DND-41 (cell line): Measurements from ENCODE around the gene AATF.

Experiments
- ATAC-seq: fragments of 200-7000 bp; cut with Tn5 transposase; 3 replicates; pipeline ENCODE4 v1.9.1; 2021; ENCODE audit warnings: low read depth; ENCODE audit not compliant: insufficient read depth
- DNase-seq: peaks from one replicate; pipeline ENCODE4 v3.0.0-alpha.2; 2020
- H2AFZ ChIP-seq: 2 replicates; pipeline ENCODE4 v1.6.0; 2012; ENCODE audit warnings: low read depth, low read length
- H3K27ac ChIP-seq: 2 replicates; pipeline ENCODE4 v1.5.1; 2012; ENCODE audit warnings: low read length, inconsistent platforms
- H3K27me3 ChIP-seq: fragments of 200-600 bp; sonication (generic); 2 replicates; pipeline ENCODE4 v1.6.0; 2012; ENCODE audit warnings: low read length, mild to moderate bottlenecking, inconsistent platforms; ENCODE audit not compliant: insufficient read depth, poor library complexity
- H3K36me3 ChIP-seq: 2 replicates; pipeline ENCODE4 v1.5.1; 2012; ENCODE audit warnings: low read length, inconsistent platforms; ENCODE audit not compliant: insufficient read depth
- H3K4me1 ChIP-seq: 2 replicates; pipeline ENCODE4 v1.5.1; 2012; ENCODE audit warnings: mild to moderate bottlenecking, low read length; ENCODE audit not compliant: insufficient read depth
- H3K4me2 ChIP-seq: 2 replicates; pipeline ENCODE4 v1.6.0; 2012; ENCODE audit warnings: mild to moderate bottlenecking, moderate library complexity, low read length, inconsistent platforms; ENCODE audit not compliant: insufficient read depth
- H3K4me3 ChIP-seq, 2 experiments: fragments of 200-600 bp in 1 of 2; shearing (Covaris generic) in 1 of 2; 2 replicates each; pipeline ENCODE4 v1.5.1; 2012 to 2016; ENCODE audit warnings: inconsistent platforms in 2 of 2, low read length in 2 of 2, mild to moderate bottlenecking in 2 of 2, low read depth in 1 of 2, moderate library complexity in 1 of 2
- H3K79me2 ChIP-seq: 2 replicates; pipeline ENCODE4 v1.6.0; 2012; ENCODE audit warnings: low read length, inconsistent platforms; ENCODE audit not compliant: insufficient read depth
- H3K9ac ChIP-seq: 2 replicates; pipeline ENCODE4 v1.6.0; 2012; ENCODE audit warnings: low read depth, mild to moderate bottlenecking, inconsistent platforms, low read length, moderate library complexity
- H3K9me3 ChIP-seq: 2 replicates; pipeline ENCODE4 v1.5.1; 2012; ENCODE audit warnings: low read length, moderate library complexity, mild to moderate bottlenecking, inconsistent platforms; ENCODE audit not compliant: insufficient read depth, severe bottlenecking
- H4K20me1 ChIP-seq: 2 replicates; pipeline ENCODE4 v1.6.0; 2012; ENCODE audit warnings: low read length; ENCODE audit not compliant: insufficient read depth
- EZH2 ChIP-seq: IDR thresholded peaks from 3 replicates; pipeline ENCODE4 v1.6.1; 2012; ENCODE audit warnings: borderline replicate concordance, low read depth, mild to moderate bottlenecking, moderate library complexity, low read length, inconsistent platforms; ENCODE audit not compliant: severe bottlenecking
- TF ChIP-seq, protein P1 (sequence below): IDR thresholded peaks from 2 replicates; pipeline ENCODE4 v1.5.1; 2012; ENCODE audit warnings: borderline replicate concordance, low read length, moderate library complexity, mild to moderate bottlenecking; ENCODE audit not compliant: poor library complexity, severe bottlenecking; ENCODE audit errors: extremely low read depth

The AATF gene

DNA sequence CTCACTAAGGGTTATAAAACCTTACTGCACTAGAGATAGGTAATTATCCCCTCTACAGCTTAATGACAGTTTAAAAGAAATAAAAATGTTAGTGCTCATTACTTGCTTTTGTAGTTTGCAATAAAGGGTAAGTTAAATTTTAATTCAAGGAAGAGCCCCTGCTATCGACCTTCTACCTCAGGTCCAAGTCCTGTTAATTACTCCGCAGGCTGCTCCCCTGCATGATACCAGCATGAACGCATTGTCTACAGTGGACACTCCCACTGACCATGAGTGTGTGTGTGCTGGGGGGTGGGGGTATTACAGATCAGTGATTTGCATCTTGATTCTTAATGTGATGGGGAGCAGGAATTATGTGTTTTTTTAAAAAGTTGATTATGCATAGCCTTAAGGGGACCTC lies 103.1 kb downstream of the AATF start:
- H3K4me3 ChIP-seq: no peak overlapping the region
- H3K36me3 ChIP-seq: peaks cover 53% of the 10 kb centered on the region
- H3K27ac ChIP-seq: no peak overlapping the region
- H3K4me2 ChIP-seq: no peak overlapping the region
- no peaks in the 10 kb centered on the region for H3K4me1 ChIP-seq
- peaks cover 22% of the 10 kb centered on the region for H4K20me1 ChIP-seq
- ATAC-seq (no peak), DNase-seq (no peak)
- no peak overlapping the region for H2AFZ ChIP-seq
- H3K9ac ChIP-seq: no peak overlapping the region
- H3K9me3 ChIP-seq: no peaks in the 10 kb centered on the region
- peaks cover 5% of the 10 kb centered on the region; the same call in 1 of the 2 replicates for H3K79me2 ChIP-seq
- no peaks in the 10 kb centered on the region for H3K27me3 ChIP-seq
- TF ChIP-seq, protein P1, sequence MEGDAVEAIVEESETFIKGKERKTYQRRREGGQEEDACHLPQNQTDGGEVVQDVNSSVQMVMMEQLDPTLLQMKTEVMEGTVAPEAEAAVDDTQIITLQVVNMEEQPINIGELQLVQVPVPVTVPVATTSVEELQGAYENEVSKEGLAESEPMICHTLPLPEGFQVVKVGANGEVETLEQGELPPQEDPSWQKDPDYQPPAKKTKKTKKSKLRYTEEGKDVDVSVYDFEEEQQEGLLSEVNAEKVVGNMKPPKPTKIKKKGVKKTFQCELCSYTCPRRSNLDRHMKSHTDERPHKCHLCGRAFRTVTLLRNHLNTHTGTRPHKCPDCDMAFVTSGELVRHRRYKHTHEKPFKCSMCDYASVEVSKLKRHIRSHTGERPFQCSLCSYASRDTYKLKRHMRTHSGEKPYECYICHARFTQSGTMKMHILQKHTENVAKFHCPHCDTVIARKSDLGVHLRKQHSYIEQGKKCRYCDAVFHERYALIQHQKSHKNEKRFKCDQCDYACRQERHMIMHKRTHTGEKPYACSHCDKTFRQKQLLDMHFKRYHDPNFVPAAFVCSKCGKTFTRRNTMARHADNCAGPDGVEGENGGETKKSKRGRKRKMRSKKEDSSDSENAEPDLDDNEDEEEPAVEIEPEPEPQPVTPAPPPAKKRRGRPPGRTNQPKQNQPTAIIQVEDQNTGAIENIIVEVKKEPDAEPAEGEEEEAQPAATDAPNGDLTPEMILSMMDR: no peak
- TF ChIP-seq EZH2: no peak

DNA sequence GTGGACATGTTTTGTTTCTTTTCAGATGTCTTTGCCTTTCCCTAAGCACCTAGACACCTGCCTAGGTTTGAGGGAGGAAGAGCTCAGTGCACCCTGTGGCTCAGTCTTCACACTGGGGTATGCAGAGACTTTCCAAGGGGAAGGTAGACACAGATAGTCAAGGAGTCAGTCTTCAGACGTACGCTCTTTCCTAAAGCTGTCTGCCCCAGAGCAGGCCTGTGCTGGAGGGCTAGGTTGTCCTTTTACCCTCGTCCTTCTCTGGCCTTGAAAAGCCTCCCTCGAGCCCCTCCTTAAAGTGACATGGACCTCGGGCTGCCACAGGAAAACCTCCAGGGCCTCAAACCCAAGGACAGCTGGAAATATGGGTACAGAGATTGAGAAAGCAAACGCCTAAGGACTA lies 103.7 kb downstream of the AATF start:
- H3K4me3 ChIP-seq: no peak overlapping the region
- TF ChIP-seq EZH2: no peak
- TF ChIP-seq, protein P1: no peak
- H3K79me2 ChIP-seq: 0 out of 2 replicates have a peak, but pooled peaks cover 5% of the 10 kb centered on the region
- no peaks in the 10 kb centered on the region for H3K9me3 ChIP-seq
- no peak overlapping the region for H3K4me2 ChIP-seq
- ATAC-seq (no peak), DNase-seq (no peak)
- H3K9ac ChIP-seq: no peak overlapping the region
- H3K27me3 ChIP-seq: no peaks in the 10 kb centered on the region
- H4K20me1 ChIP-seq: peaks cover 22% of the 10 kb centered on the region
- no peak overlapping the region for H3K27ac ChIP-seq
- no peaks in the 10 kb centered on the region for H3K4me1 ChIP-seq
- no peak overlapping the region for H2AFZ ChIP-seq
- H3K36me3 ChIP-seq: peaks cover 56% of the 10 kb centered on the region

DNA sequence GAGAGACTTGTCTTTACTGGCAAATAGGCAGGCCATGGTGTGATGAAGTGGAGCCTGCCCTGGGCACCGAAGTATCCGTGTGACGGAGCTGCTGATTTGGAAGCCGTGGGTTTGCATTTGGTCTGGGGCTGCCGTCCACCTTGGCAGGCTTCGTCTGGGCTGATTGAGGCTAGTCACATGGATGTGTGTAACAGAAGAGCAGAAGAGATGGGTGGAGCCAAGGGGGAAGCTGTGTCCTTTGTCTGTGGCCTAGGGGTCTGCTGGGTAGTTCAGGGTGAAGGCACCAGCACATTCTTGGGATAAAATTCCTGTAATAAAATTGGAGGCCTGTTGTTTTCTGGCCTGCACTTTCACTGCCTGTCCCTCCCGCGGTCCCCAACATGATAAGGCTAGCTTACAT lies 106.1 kb downstream of the AATF start:
- Histone ChIP-seq H3K9me3 (no peaks in the 10 kb centered on the region), H3K79me2 (no peaks in the 10 kb centered on the region), H3K4me3 (no peak overlapping the region), H2AFZ (no peak overlapping the region), H3K9ac (no peak overlapping the region), H3K27me3 (no peaks in the 10 kb centered on the region), H3K27ac (no peak overlapping the region), H3K36me3 (peaks cover 50% of the 10 kb centered on the region), H3K4me1 (no peaks in the 10 kb centered on the region), H3K4me2 (no peak overlapping the region), H4K20me1 (peaks cover 16% of the 10 kb centered on the region; the same call in 1 of the 2 replicates)
- DNase-seq: no peak
- TF ChIP-seq EZH2: no peak
- TF ChIP-seq, protein P1: no peak
- no peak for ATAC-seq

DNA sequence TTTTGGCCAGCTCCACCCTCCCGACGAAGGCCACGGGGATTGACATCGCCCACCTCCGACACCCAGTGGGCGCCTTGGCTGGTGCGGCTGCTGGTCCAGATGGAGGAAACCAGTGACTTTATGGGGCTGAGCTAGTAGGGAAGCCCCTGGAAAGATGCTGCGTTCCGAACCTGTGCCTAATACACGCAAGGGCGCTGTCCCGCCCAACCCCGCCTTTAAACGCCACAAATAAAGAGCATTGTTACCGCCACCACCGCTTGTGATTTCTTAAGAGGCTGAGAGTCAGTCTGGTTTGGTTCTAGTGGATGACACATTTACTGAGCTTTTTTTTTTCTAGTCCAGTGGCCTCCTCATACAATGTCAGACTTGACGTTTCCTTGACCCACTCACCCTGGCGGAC lies 107.9 kb downstream of the AATF start:
- no peak overlapping the region for H3K4me2 ChIP-seq
- no peaks in the 10 kb centered on the region for H3K79me2 ChIP-seq
- H3K4me1 ChIP-seq: no peaks in the 10 kb centered on the region
- no peak overlapping the region for H3K4me3 ChIP-seq
- TF ChIP-seq, protein P1: no peak
- no peak for TF ChIP-seq EZH2
- no peaks in the 10 kb centered on the region for H3K9me3 ChIP-seq
- peaks cover 36% of the 10 kb centered on the region for H3K36me3 ChIP-seq
- H3K9ac ChIP-seq: no peak overlapping the region
- no peak overlapping the region for H3K27ac ChIP-seq
- no peak for DNase-seq
- peaks cover 16% of the 10 kb centered on the region; the same call in 1 of the 2 replicates for H4K20me1 ChIP-seq
- H3K27me3 ChIP-seq: no peaks in the 10 kb centered on the region
- no peak overlapping the region for H2AFZ ChIP-seq
- no peak for ATAC-seq
